Stimulated activated CD4-positive, alpha-beta T cell treated with anti-CD3 and anti-CD28 coated beads, Interleukin-12 subunit alpha, Interleukin-12 subunit beta, amount 100 ng/mL, for 4 hours (primary cell): Measurements from ENCODE around the gene NPHP4.
"Not testable (repeated sequence)": the region's sequence is repeated elsewhere in the genome, so short reads cannot be mapped to it uniquely, and the experiment has no call there.

Source experiments
- DNase-seq: peaks from one replicate; pipeline ENCODE4 v3.0.0-alpha.2; 2020

The NPHP4 gene

DNA sequence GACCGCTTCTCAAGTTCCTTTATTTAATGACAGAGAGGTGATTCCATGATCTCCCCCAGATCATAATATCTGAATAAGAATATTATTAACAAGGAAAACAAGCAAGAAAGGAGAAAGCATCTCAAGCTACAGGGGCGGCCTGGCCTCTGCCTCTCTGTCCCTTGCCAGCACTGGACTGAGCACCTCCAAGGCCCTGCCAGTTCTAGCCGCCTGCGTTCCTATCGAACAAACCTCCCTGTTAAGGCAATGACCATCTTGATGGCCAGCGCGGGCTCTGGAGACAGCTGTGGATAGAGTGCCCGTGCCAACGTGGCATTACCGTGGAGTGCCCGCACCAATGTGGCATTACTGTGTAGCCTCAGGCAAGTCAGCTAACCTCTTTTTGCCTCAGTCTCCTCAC, 84.8 kb downstream of the NPHP4 start:
- no peak for DNase-seq

DNA sequence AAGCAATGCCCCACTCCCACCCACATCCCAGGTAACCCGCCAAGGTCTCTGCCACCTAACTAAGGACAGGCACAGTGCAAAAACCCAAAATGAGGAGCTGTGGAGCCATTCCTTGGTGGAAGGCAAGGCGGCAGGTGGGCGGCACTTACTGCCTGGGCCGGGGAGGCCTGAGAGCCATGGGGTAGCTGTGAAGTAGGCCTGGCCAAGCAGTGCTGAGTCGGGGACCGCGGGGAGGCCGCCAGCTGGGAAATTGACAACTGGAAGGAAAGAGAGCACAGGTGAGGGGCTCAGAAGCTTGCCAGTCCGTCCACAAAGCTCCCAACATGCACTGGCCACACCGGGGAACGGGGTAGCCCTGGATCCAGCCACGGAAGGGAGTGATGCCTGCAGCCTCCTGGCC, 85.3 kb downstream of the NPHP4 start:
- DNase-seq: no peak

DNA sequence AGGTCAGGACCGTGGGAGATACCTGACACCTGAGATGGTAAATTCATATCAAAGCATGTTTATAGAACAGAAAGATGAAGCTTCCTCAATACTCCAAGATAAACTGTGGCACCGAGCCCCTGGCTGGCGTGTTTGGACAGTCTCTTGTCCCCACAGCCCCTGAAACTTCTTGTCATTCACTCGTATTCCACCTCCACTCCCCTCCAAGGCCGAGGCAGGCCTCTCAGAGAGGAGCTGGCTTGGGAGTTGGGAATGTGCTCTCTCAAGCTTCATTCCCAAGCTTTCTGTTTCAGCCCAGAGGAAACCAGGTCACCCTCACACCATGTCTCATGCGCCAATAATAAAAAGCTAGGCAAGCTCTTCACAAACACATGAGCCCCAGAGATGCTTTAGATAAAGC, 86.1 kb downstream of the NPHP4 start:
- DNase-seq: no peak

DNA sequence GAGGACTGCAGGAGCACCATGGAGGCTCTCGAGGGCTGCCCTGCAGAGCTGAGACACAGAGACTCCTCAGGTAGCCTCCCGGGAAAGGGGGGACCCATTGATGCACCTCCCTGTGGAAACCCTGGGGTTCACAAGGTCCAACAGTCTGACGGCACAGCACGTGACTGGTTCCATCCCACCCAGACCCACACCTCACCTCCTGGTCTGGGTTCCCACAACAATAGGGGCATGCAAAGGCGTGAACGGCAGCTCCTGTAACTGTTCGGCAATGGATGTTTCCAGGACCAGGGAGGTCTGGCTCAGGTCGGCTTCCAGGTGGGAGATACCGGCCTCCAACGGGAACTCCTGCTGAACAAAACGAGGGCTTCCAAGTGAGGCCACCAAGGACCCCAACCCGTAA, 86.8 kb downstream of the NPHP4 start:
- DNase-seq: no peak

DNA sequence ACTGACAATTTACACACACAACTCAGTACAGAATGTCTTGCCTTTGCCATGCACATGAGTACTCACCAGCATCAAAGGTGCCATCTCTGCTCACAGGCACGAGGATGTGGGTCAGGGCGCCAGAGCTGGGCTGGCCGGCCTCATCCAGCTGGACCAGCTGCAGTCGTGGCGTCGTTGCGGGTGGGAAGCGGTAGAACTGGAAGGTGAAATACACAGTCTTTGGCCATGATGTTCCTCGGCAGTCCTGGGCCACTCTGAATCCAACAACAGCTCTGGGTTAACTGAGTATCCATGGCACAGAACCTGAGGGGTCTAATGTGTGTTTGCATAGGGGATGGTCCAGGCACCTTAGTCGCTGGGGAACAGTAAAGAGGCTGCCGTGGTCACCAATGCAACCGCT, 87.7 kb downstream of the NPHP4 start:
- no peak for DNase-seq

DNA sequence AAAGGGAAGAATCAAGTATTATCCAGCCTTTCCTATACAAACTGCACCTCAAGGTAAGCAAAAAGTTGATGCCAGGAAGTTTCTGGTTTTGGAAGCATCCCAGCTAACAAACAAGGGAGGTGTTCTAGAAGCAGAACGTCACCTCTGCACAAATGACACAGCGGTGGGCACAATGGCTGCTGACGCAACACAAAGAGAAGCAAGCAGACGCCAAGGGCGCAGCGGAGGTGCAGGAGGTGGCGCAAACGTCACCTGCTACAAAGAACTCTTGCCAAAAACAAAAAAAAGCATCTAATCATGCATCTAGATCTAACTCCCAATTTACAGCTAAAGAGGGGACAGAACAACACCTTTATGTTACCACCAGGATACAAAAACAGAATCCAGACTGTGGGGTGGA, 88.5 kb downstream of the NPHP4 start:
- no peak for DNase-seq

DNA sequence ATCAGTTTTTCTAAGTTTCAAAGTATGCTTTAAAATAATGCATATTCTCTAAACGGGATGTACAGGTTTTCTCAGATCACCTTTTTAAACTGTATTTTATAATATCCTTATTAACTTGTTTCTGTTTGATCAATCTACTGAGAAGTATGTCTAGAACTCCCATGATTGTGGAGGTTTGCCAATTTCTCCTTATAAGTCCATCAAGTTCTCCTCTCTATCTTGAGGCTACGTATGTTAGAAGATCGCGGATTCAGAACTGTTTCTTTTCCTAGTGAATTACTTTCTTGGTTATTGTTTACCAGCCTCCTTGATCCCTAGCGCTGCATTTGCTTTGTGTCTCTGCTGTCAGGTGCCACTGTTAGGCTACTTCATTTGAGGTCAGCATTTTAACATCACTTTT, 89.2 kb downstream of the NPHP4 start:
- no peak for DNase-seq

DNA sequence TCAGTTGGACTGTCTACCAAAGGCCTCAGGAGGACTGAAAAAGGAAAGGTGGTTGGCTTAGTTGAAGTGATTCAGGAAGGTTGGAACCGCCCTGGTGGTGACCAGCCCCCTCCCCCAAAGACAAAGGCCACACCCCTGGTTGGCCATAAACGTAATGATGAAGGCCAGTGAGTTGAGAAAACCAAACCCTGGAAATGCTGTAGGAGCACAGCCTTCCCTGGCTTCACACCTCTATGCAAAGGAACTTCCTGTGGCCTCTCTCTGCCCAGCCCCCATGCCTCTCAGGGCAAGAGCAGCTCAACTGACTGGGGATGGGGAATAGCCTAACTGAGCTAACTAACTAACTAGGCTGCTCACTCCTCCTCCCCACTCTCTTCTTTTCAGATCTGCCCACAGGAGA, 90.4 kb downstream of the NPHP4 start:
- no peak for DNase-seq

DNA sequence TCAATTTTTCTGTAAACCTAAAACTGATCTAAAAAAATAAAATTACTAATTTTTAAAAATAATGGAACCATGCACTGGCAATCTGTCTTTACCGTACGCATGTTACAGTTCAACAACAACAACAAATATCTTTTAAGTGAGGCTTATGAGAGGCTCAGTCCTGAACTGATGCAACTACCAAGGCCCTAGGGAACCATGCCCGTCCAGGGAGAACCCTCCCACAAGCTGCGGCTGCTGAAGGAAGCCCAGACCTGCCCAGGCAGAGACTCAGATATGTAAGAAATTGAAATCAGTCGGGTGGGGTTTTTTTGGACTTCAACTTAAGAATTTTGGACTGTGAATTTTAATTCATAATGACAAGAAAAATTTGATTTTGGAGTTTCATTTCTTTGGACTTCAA, 91.1 kb downstream of the NPHP4 start:
- no peak for DNase-seq

DNA sequence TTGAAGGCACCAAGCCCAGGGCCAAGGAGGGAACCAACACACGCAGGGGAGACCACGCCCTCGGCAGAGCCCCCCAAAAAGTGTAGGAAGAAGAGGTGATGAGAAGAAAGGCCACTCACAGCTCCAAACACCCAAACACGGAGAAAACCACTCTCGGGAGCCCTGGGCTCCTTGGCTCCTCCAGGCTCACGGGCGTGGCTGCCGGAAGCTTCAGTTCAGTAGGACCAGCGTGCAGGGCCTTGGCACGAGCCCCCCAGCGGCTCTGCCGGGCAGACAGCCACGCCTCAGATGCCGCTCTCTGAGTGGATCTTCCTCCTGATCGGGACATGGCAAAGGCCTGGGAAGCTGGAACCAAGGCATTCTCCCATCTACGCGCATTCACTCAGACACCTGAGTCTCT, 94.0 kb downstream of the NPHP4 start:
- no peak for DNase-seq

DNA sequence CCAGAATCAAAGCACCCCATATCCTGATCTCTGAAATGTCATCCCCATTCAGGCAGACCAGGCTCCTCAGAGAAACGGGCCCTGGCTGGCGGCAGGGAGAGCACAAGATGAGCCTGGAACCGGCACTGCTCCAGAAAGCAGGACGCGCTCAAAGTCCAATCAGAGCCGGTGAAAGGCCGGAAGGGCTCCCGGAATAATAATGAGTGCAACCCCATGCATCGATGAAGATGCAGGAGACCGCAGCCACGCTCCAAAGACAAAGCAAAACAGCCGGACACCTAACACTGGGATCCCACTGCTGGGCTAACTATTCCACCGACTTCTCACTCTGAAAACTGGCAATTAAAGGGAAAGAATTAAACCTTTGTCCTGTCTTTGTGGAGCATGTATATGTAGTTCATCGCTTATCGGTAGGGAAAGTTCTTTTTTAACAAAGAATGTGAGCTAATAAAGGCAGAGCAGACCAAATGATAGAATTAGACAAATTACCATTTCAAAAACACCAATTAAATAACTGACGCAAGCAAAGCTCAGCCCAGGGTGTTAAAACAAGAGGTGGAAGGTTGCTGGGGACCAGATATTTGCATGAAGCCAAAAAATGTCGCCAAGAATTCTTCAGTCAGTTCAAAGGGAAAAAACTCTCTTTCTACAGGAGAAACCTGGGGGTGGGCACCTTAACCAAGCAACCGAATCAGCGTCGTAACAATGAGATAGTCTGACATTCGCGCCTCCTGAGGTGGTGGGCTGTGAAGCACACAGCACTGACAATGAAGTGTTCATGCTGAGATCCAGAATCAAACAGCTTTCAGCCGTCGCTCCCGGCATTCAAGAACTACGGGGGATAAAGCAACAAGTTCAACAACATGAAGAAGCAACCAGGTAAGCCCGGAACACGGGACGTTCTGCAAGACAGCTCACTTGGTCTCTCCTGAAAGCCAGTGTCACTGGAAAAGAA, 95.2 kb downstream of the NPHP4 start:
- no peak for DNase-seq

DNA sequence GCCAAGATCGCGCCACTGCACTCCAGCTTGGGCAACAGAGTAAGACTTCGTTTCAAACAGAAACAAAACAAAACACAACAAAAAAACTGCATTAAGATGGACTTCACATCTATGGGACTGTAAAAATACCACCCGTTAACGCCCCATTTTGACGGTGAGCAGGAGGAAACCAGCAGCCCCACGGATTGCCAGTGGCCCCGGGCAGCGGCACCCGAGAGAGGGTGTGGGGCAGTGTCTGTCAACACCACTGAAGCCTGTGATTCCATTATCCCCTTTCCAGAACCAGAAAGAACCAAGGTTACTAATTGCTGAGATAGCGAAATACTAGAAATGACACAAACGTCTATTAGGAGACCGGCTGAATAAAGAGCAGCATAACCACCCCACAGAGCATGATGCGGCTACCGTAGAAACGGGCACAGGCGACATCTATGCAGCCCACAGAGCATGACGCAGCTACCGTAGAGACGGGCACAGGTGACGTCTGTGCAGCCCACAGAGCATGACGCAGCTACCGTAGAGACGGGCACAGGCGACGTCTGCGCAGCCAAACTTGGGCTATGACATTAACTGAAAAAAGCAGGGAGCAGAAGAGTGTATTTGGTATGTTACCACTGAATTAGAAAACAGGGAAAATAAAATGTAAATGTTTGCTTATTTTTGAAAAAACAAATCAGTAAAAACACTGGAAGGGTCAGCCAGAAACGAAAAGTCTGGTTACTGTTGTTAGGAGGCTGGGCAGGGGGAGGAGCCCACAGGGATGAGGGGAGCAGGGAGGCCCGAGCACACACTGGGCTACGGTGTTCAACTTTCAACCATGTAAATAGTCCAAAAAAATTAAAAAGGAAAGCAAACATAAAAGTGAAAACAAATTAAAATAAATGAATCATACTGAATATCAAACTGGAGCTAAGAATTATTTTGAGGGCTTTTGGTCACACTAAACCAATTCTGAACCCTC, 96.5 kb downstream of the NPHP4 start:
- no peak for DNase-seq

DNA sequence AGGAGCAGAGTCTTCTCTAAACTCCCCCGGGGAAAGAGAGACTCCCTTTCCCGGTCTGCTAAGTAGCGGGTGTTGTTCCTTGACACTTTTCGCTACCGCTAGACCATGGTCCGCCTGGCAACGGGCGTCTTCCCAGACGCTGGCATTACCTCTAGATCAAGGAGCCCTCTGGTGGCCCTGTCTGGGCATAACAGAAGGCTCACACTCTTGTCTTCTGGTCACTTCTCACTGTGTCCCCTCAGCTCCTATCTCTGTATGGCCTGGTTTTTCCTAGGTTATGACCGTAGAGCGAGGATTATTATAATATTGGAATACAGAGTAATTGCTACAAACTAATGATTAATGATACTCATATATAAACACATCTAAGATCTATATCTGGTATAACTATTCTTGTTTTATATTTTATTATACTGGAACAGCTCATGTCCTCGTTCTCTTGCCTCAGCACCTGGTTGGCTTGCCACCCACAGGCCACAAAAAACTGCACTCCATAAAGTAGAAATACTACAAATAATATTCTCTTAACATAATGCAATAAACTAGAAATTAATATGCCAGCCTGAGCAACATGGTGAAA, 98.4 kb downstream of the NPHP4 start:
- not testable (repeated sequence) for DNase-seq

DNA sequence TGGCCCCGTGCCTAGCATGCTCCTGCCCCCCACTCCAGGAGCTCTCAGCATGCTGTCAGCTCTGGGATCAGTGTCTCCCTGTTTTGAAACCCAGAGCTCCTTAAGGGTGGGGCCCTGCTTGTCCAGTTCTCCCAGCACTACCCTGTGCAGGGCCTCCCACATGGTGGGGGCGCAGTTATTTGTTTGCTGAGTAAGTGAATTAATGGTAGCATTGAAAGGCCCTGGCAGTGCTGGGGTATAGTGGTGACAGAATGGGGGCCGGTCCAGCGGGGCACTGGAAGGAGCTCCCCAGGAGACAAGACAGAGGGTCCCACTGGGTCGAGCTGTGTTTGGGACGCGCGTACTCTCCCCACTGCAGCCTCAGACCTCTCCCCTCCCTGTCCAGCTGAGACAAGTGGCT, 99.9 kb downstream of the NPHP4 start:
- no peak for DNase-seq

DNA sequence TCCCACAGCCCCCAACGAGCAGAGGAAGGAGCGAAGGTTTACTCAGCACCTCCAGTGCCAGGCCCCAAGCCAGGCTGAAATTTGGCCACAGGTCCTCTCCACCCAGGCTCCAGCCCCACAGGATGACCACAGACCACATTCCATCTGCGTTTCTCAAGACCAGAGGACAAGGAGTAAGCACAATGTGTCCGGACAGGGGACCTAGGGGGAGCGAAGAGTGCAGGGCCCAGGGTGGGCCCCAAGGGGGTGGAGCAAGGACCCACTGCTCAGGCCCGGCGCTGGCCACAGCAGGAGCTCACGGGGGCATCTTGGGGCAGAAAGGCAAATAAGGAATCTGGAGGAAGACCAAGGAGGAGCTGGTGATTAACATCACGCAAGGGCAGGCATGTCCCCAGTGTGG, 100.5 kb downstream of the NPHP4 start:
- no peak for DNase-seq

DNA sequence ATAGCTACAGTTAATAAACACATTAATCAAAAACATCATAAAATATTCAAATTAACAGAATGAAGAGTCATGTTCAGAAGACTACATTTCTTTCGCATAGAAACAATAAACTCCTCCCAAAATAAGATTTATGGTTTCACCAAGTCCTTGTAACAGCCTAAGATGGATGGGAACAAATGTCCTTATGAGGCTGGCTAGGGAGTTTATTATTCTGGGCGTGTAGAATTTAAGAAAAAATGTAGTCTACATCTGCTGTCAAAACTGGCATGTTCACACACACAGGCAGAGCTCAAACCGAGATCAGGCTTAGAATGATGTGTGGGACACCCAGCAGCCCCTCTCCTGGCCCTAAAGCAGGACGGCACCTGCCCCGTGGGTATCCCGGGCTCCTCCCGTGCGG, 101.1 kb downstream of the NPHP4 start:
- DNase-seq: no peak

DNA sequence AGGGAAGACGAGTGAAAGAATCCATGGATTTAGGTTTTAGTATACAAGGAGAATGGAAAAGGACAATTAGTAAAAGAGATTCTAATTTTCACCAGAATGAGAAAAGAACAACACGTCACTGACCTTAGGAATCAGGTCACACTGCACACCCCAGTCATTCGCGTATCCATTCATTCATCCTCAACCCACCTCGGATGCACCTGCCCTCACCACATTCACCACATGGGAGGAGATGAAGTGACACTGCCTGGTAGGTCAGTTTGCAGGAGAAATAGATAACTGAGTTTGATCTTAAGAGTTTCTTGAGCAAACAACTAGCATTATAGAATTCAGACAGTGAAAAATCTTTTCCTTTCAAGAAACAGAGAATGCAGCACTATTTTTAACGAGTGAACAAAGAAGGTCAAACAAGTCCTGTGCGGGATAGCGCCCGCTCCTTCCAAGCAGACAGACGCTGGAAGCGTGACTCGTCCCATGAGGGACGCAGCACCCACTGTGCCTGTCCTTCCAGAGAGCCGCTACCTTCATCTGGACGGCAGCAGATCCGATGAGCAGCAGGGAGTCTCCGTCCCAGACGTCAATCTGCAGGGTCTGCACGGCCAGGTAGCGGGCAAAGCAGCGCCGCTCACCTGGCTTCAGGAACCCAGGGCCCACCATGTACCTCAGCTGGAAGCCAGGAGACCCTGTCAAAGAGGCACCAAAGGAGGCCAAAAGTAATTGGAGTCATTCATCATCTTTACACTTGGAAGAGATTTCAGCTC, 101.7 kb downstream of the NPHP4 start:
- DNase-seq: no peak

DNA sequence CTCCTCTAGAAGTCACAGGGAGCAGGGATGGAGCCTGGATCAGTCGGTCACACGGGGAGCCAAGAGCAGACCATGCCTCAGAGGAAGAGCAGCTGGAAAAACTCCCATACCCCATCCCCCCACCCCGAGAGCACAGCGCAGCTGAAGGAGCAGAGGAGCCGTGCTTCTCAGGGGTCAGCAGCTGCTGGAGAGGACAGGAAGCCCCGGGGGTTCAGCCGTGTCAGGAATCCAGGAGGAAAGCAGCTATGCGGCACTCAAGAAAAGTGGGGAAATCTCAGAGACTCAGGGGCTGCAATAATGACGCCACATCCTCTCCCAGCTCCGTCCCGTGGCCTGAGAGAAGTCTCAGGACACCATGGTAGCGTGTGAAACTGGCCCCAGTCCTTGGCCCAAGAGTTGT, 102.3 kb downstream of the NPHP4 start:
- no peak for DNase-seq

DNA sequence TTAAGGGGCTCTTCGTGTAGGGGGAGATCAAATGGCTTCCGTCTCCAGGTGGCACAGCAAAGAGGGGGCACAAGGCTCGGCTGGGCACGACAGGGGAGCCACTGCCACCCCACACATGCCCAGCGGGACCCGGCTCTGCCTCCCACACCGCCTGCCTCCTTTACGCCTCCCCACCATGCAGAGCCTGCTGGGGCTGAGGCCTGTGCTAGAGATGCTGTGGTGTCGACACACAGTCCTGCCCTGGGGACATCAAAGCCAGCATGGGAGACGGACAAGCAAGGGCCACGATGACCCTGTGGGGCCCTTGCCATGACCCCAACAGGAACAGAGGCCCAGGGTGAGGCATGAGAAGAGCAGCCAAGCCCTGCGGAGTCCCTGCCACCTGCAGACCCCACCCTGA, 102.8 kb downstream of the NPHP4 start:
- no peak for DNase-seq

DNA sequence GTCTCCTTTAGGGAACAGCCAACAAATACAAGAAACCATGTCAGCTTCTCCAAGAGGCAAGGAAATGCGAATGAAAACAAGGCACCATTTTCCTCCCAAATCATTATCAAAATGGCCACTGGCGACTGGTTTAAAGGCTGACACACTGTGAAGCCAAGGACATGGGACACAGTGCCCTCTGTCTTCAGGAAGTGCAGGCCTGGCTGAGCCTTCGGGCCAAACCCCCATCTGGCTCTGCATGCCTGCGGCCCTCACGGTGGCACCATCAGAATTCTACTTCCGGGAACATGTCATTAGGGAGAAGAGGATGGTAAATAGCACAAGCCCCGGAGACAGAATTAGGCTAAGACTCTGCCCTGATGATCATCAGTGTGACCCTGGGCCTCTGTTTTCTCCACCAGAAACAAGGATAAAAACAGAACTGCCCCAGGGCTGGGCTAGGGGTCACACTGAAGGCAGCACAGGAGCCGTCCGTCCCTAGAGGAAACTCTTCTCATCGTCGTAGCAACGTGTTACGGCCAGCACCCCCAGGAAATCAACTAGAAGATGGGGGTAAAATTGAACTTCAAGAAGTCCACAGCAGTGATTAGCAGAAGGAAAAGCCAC, 103.5 kb downstream of the NPHP4 start:
- DNase-seq: no peak

DNA sequence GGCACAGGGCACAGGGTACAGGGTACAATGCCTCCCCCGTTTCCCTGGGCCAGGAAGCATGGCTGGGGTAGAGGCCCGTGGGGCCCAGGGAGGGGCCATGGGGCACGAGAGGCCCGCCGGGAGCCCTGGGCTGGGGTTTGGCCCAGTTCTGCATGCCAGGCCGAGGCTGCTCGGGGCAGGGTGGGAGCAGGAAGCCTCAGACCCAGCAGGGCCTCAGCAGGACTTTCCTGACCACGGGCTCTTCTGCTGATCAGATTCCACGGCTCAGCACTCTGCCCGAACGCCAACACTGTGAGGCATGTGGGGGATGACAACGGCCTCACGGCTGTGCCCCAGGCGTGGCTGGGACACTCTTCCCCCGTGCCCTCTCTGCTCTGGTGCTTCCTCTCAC, 104.3 kb downstream of the NPHP4 start:
- DNase-seq: no peak

DNA sequence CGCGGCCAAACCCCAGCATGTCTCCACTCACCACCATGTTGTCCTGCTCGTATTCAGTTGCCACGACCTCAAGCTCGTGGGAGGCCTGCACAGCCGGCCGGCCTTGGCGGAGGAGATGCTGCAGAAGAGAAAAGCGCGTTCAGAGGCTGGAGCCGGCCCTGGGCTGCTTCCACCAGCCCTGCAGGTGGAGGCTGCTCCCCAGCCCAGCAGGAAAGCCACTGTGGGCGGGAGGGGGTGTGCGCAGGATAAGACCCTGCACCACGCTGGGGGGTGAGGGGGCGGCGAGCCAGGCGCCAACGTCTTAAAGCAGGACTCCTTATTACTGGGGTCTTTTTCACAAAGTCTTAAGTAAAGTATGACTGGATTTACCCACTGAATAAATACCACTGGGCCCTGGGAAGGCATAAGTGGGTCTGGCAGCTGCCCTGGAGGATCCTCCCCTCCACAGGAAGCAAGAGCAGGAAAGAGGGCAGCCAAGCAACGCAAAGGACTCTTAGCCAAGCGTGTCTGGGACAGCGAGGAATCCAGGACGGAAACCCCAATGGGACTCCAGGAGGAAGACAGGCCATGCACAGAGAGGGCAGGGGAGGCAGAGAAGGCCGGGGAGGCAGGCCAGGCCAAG, 104.8 kb downstream of the NPHP4 start:
- no peak for DNase-seq
